IPS-NIHi11 (cell line): ENCODE data around the gene MYL12B.

Experiments used
- DNase-seq: peaks from one replicate; pipeline ENCODE4 v3.0.0; 2012; ENCODE audit warnings: mixed read lengths, low spot score

MYL12B gene

DNA sequence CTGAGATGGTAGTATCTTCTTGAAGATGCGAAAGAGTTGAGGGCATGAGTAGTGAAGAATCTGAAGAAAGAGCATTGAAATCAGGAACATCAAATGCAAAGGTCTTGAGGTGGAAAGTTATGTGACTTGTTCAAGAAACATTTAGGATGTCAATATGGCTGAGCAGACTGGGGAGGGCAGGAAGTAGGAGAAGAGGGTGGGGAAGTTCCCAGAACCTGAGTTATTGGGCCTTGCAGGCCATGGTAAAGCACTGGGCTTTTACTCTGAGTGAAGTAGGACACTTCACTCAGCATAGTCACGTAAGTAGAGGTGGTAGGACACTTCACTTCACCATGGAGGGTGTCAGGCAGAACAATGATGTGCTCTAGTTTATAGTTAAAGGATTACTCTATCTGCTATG, 26.1 kb upstream of the MYL12B start:
- no peak for DNase-seq

DNA sequence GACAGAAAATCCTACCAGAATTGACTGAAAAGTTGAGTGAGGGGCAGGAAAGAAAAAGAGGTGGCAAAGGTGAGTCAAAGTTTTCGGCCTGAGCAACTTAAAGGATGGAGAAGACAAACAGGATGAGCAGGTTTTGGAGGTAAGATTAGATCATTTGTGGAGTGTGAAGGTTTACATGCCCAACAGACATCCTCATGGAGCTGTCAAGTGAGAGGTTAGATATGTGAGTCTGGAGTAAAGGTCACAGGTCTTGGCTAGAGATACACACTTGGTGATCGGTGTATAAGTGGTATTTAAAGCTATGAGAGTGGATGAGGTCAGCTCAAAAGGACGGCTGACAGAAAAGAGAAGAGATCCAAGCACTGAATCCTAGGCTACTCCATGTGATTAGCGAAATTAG, 25.5 kb upstream of the MYL12B start:
- no peak for DNase-seq

DNA sequence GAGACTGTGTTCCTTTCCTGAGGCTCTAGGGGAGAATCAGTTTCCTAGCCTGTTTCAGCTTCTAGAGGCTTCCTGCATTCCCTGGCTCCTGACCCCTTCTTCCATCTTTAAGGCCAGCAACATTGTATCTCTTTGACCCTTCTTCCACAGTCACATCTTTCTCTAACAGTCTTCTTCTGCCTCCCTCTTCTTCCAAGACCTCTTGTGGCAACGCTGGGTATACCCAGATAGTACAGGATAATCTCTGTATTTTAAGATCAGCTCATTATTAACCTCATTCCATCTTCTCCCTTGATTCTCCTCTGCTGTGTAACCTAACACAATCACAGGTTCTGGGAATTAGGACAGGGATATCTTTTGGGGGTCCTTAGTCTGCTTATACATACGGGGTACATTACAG, 23.2 kb upstream of the MYL12B start:
- DNase-seq, result no peak

DNA sequence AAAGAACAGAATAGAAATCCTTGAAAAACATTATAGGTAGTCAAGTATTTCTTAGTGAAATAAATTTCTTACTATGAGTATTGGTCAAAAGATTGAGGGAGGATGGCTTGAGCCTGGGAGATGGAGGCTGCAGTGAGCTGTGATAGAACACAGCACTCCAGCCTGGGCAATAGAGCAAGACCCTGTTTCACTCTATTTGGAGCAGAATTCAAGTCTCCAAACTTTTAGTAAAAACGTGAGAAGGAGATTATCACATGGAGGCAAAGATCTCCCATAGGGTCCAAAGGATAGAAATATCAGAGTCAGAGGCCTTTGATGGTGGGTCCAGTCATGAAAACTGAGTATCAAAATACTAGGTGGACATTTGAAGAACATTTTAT, 16.8 kb upstream of the MYL12B start:
- no peak for DNase-seq

DNA sequence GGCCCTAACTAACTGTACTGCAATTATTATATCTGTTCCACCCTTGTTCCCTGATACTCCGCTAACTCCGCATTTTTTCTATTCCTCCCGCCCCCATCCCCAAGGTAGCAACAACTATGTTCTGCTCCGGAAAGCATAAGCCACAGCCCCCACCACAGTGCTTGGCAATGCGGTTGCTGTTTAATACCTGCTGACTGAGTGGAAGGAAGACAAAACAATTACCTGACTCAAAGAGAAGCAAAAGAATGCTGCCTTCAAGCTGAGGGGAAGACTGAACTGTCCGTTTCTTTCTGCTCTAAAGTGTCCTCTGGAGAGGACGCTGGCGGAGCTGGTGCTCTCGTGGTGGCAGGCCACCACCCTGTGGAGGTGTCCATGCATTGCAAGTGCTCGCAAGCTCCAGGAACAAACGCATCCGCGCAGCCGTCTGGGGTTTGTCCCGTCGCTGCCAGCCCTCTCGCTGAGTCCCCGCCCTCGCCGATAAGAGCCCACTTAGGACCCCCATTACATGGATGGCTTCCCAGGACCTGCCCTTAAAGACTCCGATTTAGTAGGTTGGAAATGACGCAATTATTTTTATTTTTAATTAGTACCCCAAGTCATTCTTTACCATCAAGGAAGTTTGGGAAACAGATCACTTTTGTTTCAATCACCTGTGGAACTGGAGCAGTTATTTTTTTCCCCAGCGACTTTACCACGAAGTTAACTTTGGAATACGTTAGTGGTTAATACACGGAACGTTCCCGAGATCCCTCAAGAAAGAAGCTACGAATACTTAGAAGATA, 15.9 kb upstream of the MYL12B start:
- DNase-seq, result peak; percentile 66

DNA sequence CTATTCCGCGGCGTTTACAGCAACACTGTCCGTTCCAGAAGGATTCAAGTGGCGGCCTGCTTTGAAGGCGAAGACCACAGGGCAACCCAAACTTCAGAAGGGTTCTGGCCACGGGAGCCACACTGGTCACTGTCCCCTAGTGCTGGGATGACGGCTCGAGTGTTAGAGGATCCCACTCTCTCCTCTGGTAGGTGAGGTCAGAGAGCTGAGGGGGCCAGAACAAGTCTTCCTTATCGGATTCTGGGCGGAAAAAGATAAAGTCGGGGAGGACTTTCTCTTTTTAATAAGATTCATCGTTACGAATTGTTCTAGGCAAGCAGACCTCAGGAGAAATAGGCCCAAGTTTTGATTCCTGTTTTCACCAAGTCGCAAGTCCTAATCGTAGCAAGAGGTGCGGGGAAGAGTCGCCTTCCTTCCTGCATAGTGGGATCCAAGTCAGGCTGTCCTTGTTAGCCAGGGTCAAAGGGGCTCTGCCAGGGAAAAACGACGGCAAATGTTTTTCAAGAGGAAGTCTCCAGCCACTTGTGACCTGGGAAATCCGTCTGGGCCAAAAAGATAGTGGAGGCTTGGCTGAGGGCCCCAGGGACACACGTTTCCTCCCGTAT, 15.2 kb upstream of the MYL12B start:
- no peak for DNase-seq

DNA sequence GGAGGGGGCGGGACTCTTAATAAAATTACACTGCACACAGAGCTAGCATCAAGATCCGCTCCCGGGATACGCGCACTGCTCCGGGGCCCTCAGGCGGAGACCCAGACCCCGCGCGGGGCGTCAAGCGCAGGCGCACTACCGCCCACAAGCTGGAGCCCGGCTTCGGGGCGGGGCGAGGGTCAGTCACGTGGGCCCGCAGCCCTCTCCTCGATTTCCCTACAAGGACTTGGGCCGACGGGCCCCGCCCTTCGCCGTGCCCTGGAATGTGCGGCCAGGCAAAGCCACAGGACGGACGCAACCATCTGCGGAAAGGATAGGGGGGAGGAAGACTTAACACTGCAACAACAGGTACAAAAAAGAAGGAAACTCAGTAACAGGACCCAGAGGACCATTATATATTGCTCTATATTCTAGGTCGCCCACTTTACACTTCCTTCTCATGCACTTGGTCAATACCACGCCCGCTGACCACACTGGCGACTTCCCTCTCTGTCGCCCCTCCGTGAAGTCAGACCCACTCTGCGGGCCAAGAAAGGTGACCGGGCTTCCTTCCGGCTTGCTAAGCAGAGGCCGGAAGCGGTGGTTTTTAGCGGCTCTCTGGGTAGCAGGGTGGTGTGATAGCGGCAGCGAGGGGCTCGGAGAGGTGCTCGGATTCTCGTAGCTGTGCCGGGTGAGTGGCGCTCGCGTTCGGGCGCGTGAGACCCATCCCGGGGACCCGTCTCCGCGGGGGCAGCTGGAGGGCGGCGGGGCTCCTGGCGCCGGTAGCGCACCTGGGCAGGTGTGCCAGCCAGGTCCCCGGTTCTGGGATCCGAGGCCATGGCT, 14.5 kb upstream of the MYL12B start, which contains the start of gene MYL12A:
Gene MYL12A (plus strand): TSS at position 562 of the 822 bp plus-strand sequence. CDS start 5,447 bp downstream, outside the sequence.
- peak; percentile 95 for DNase-seq

DNA sequence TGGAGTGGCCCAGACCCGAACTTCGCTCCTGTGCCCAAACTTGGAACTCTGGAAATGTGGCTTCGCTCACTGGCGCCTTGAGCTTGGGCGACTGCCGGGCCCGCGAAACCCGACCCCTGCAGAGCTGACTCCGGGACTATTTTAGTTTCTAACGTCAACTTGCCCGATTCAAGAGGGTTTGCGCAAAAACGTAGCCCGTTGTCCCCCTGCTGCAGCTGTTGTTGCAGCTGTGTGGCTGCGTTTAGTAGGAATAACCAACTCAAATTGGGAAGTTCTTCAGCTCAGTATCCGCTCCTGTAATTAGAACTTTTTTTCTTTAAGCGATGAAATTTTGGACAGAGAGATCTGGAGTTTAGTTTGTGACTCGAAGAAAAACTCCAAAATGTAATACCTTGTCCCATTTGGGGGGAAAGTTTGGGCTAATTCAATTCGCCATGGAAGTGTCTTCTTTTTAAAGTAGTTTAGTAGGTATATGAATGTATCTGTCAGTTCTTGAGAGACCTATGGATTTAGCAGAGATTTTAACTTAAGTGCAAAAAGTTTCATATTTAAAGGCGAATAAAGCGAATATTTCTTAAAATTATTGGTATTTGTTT, 13.8 kb upstream of the MYL12B start:
- no peak for DNase-seq

DNA sequence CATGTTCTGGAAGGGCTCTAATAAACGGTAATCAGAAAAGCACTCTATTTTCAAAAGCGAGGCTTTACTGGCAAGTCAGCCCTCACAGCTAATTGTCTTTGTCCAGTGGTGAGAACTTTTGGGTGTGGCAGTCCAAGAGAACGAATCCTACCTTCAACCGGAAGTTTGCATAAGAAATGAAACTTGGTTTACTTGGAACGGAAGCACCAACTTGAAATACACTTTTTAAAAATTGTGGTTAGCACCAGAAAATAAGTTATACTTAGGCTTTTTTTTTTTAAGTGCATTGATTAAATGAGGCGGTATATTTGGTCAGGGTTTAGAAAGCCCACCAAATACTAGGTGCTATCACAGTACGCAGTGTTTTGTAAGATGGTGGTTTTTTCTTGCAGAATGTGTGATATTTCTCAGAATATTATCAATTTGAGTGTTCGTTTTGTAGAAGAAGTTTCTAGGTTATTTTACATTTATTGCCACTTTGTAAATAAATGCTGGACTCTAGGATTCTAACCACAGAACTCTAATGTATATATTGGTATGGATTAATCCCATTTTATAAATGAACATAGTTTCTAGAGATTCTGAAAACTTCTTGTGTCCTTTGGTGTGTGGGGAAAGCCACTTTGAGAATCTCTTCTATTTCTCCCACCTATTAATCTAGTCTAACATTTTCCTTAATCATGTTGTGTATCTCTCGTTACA, 13.1 kb upstream of the MYL12B start:
- no peak for DNase-seq

DNA sequence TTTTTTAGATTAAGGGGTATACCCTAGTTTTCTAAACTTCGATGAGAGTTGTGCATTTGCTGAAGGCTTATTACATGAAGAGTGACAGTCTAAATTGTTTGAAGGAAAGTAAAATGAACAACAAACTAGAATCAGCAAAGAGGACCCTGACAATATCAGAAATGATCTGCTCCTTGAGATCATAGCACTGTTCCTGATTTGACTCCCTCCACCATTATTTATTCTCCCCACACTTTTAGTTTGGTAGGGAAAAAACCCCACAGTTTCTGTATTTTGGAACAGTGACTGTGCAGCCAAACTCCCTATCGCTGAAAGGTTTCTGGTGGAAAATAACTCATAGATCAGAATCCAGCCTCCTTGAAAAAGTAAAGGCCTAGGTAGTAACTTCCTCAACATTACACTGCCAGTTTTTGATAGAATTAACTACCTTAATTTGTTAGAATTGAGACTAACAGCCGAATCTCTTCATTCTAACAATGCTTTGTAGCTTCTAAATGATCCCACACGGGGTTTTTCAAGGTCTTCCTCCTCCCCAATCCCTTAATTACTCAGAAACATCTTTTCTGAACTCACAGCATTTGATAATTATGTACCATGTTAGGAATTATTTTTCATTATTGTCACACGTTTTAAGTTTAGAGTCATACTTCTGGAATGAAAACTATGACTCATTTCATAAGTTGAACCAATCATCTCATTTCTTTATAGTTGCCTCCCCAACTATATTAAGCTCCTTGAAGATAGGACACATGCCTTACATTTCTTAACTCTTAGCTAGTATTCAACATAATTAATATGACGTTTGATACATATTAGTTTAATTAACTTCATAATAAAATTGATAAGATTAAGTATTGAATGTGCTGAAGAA, 11.5 kb upstream of the MYL12B start:
- DNase-seq, result no peak

DNA sequence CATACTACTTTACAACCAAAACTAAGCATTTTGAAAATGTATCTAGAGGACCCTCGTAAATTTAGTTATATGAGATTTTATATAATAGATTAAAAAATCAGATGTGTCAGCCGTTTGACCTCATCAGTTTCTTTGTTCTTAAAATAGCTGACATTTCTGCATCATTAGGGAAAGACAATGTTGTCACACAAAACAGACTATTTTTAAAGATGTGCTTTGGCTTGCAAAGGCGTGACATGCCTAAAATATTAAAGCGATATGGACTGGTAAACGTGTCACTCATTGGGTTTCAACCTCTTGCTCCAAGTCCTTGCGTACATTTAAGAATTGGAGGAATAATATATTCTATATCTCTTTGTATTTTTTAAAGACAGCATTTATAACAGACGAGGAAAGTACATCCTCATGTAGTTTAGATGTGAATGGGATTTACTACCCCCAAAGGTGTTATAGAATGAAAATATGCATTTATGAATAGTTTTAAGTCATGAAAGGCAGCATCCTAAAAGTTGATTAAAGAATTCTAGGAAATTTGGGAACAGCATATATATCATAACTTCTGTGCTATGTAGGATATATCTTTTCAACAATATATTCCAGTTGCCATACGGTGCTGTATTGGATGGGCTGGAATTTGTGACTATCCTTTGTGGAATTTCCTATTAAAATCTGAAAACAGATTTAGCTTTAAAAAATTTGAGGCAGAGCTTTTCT, 10.5 kb upstream of the MYL12B start:
- DNase-seq, result no peak

DNA sequence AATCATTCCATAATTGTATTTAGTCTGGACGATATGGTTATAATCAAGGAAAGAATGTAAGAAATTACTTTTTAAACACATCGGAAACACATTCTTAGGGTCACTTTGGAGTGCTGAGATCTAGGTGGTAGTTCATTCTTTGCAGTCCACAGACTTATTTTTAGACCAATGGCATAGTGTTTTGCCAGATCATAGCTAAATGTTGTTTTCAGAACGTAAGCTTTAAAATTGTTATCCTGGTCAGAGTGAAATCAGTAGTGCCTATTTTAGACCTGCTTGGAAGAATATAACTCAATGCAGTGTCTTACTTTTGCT, 10.0 kb upstream of the MYL12B start:
- DNase-seq, result no peak

DNA sequence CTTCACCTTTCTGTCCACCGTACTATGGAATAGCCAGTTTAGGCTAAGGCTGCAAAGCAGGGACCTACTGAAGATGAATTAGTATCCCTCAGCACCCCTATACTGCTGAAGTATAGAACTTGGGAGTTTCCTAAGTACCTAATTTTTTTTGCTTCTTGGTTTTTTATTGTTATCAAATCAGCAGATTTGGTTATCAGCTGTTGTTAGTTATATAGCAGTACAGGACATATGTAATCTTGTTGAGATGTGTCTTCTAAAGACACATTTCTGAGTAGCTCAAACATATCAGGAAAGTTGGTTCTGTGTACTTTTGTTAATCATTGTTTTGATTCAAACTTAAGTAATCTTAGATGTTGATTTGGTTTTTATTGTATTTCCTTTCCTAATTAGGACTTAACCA, 9.1 kb upstream of the MYL12B start:
- DNase-seq, result no peak

DNA sequence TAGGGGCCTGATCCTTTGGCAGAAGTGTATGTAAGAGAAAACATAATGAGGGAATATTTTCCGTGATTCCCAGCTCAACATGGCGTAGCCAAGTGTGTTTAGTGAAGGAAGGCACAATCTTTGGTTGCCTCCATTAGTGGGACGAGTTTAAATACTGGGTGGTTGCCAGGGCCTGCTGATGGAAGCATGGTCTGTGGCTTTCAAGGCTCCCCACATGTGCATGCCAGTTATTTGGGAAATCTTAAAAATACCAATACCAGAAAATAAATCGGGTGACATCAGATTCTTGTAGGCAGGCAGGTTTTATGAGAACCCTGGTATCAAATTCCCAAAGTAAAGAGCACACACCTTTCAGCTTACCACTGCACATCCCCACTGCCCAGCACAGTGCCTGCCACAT, 7.2 kb upstream of the MYL12B start:
- DNase-seq, result no peak

DNA sequence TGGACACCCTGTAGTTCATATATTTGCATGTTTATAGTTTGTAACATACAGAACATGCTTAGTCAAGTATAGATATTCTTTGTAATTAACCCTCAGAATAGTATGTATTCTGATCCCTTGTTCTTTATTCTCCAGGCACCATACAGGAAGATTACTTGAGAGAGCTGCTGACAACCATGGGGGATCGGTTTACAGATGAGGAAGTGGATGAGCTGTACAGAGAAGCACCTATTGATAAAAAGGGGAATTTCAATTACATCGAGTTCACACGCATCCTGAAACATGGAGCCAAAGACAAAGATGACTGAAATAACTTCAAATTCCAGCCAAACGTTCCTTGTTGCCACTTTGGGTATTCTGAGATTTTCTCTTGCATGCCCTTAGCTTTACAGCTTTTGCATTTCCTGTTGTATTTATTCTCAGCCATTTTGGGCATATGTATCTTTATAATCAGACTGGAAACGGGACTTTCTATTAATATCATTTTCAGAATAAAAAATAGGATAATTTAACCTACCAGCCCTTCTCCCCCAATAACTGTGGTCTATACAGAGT, 6.2 kb upstream of the MYL12B start:
- no peak for DNase-seq

DNA sequence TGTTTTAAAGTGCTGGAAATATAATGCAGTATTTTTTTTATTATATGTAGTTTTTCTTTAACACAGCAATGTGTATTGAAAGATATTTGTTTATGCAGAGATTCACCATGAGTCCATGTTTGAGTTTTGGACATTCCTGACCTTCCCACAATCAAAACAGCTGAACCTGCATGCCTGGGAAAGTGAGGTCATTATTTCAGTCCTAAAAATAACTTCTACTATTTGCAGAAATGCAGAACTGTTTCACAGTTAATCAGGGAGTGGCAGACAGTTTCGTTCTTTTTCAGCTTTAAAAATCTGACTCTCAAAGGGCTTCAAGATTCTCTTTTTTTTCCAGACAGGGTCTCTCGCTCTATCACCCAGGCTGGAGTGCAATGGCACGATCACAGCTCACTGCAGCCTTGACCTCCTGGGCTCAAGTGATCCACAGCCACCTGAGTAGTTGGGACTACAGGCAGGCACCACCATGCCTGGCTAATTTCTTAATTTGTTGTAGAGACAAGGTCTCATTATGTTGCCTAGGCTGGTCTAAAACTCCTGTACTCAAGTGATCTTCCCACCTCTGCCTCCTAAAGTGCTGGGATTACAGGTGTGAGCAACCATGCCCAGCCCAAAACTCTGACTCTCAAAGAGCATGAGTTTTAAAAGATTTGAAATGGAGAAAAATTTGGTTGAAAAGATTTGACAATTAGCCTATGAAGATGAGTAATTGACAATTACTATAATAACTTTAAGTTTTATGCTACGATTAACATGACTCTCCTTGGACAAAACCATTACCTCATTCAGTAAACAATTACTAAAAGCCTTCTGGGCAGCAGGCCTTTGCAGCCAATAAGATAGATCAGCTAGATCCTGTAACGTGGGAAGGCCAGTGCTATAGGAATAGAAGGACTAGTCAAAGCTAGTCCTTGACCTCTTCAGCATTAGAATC, 5.0 kb upstream of the MYL12B start:
- no peak for DNase-seq

DNA sequence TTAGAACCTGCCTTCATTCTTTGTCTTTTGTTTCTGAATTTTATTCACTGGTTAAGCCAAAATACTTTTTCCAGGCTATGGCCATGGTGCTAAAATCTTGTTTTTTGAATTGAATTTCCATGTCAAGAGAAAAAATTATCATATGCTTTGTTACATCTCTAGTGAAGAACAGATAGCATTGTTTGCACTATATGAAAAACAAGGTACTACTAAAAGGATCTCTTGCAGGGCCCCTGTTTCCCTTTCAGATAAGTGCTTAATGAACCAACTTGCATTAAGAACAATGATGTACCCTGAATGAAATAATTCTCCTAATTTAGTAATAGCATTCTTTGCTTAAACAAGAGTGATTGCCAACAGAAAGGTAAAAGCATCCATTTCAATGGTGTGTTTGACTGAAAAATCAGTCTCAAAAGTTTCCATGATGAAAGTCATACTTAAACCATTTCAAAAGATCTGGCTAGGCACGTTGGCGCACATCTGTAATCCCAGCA, 4.3 kb upstream of the MYL12B start:
- no peak for DNase-seq

DNA sequence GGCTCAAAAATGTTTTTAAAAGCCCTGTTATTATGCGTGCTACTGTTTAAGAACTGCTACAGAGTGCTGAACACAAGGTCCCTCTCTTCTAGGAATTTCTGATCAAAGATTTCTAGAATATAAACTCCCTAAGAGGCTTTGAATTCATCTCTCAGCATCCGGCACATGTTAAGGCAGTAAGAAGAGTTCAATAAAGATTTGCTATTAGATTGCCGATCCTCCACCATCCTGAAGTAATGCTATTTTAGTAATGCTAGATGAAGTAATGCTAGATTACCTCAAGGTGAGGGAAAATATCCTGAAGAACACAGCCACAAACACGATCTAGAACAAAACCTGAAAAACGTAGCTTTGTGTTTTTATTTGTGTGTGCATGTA, 949 bp upstream of the MYL12B start:
- DNase-seq, result no peak
